A549 (cell line): Measurements from ENCODE around the gene PTPN9. TPM values are rescaled to one million over a fixed set of nuclear protein-coding genes. Genes with fewer than 3 reads are reported as not detected.
A peak's percentile ranks its signal among the peaks of the same experiment; 100 is the strongest.

ENCODE experiments used
- ATAC-seq, 2 experiments: fragments of 200-7000 bp in 1 of 2; fragments of >200 bp in 1 of 2; cut with Nextera tagmentation in 1 of 2; cut with Tn5 transposase in 1 of 2; 3 replicates each; pipeline versions ENCODE4 v1.8.0 to v1.9.1; 2018 to 2020; ENCODE audit warnings: mild to moderate bottlenecking in 1 of 2, moderate library complexity in 1 of 2
- CTCF ChIA-PET: fragments of 300-600 bp; sonication (Branson Sonifier 250); formaldehyde crosslinking; extraction: SDS; loops from one replicate; lab custom pipeline; 2021; ENCODE audit warnings: antibody characterized with exemption, inconsistent platforms; lab: Yijun Ruan, JAX
- POLR2A ChIA-PET: fragments of 350-600 bp; formaldehyde crosslinking; extraction: SDS; loops from one replicate; lab custom pipeline; 2021; ENCODE audit warnings: antibody characterized with exemption, inconsistent platforms; lab: Yijun Ruan, JAX
- DNase-seq, 2 experiments: peaks; one replicate each; pipeline versions ENCODE4 v3.0.0 to v3.0.0-alpha.2; 2011 to 2016; ENCODE audit warnings: low read depth in 1 of 2, low spot score in 1 of 2
- FAIRE-seq: peaks from 2 replicates; lab custom pipeline; 2011; peaks lifted over from hg19 to GRCh38; lab: Jason Lieb, UNC
- H3K27ac ChIP-seq, 2 experiments: fragments of >200 bp; sonication (Bioruptor Twin); formaldehyde crosslinking; 3 replicates each; pipeline ENCODE4 v1.5.1; 2016 to 2017
- H3K4me1 ChIP-seq: fragments of >200 bp; sonication (Bioruptor Twin); formaldehyde crosslinking; 3 replicates; pipeline ENCODE4 v1.6.1; 2016
- H3K4me2 ChIP-seq: fragments of >200 bp; sonication (Bioruptor Twin); formaldehyde crosslinking; 3 replicates; pipeline ENCODE4 v1.6.1; 2016
- H3K4me3 ChIP-seq: fragments of >200 bp; sonication (Bioruptor Twin); formaldehyde crosslinking; 3 replicates; pipeline ENCODE4 v1.5.1; 2016
- H3K9me3 ChIP-seq: fragments of >200 bp; sonication (Bioruptor Twin); formaldehyde crosslinking; 3 replicates; pipeline ENCODE4 v1.6.1; 2016
- ATOH8 ChIP-seq: fragments of 250-450 bp; sonication (Bioruptor Pico); IDR thresholded peaks from 2 replicates; pipeline ENCODE4 v1.5.0; 2020; ENCODE audit warnings: low read depth, mild to moderate bottlenecking, moderate library complexity
- BCL3 ChIP-seq: fragments of >200 bp; sonication (Bioruptor Twin); formaldehyde crosslinking; IDR thresholded peaks from 3 replicates; pipeline ENCODE4 v1.6.1; 2016
- BHLHE40 ChIP-seq: IDR thresholded peaks from 2 replicates; pipeline ENCODE4 v1.6.1; 2012; ENCODE audit warnings: low read depth, low read length, inconsistent platforms
- CEBPB ChIP-seq, 2 experiments: fragments of >200 bp in 1 of 2; sonication (Bioruptor Twin) in 1 of 2; formaldehyde crosslinking in 1 of 2; IDR thresholded peaks; 2 replicates each; pipeline ENCODE4 v1.6.1; 2012 to 2016
- CHD2 ChIP-seq: fragments of 150-350 bp; IDR thresholded peaks from 2 replicates; pipeline ENCODE4 v1.6.1; 2014; ENCODE audit warnings: low read length; ENCODE audit not compliant: partially characterized antibody
- CTCF ChIP-seq: fragments of >200 bp; sonication (Bioruptor Twin); formaldehyde crosslinking; IDR thresholded peaks from 3 replicates; pipeline ENCODE4 v1.5.1; 2016
- EHF ChIP-seq: fragments of 250-450 bp; sonication (Bioruptor Pico); IDR thresholded peaks from 2 replicates; pipeline ENCODE4 v1.5.0; 2020; ENCODE audit warnings: mild to moderate bottlenecking
- EP300 ChIP-seq, 2 experiments: fragments of >200 bp; sonication (Bioruptor Twin); formaldehyde crosslinking; IDR thresholded peaks; 2 replicates in 1 of 2; 3 replicates in 1 of 2; pipeline ENCODE4 v1.6.1; 2016 to 2017
- ESRRA ChIP-seq: fragments of 150-350 bp; IDR thresholded peaks from 2 replicates; pipeline ENCODE4 v1.6.1; 2014; ENCODE audit warnings: mild to moderate bottlenecking, low read length, borderline replicate concordance
- FOSB ChIP-seq: fragments of 250-450 bp; sonication (Bioruptor Pico); IDR thresholded peaks from 2 replicates; pipeline ENCODE4 v1.5.0; 2020; ENCODE audit warnings: mild to moderate bottlenecking, moderate library complexity
- FOSL2 ChIP-seq, 2 experiments: fragments of 450-650 bp in 1 of 2; fragments of >200 bp in 1 of 2; sonication (Bioruptor Twin) in 1 of 2; formaldehyde crosslinking; IDR thresholded peaks; 2 replicates each; pipeline versions ENCODE4 v1.5.0 to v1.6.1; 2016 to 2020; ENCODE audit warnings: mild to moderate bottlenecking in 1 of 2, moderate library complexity in 1 of 2
- FOXS1 ChIP-seq: fragments of 250-450 bp; sonication (Bioruptor Pico); IDR thresholded peaks from 2 replicates; pipeline ENCODE4 v1.5.0; 2020; ENCODE audit warnings: mild to moderate bottlenecking, moderate library complexity
- GATA3 ChIP-seq: IDR thresholded peaks from 2 replicates; pipeline ENCODE4 v1.6.1; 2012; ENCODE audit warnings: borderline replicate concordance
- HDAC2 ChIP-seq: fragments of 200-600 bp; sonication (generic); IDR thresholded peaks from 2 replicates; pipeline ENCODE4 v1.6.1; 2016
- HES2 ChIP-seq: fragments of >200 bp; sonication (Bioruptor Twin); formaldehyde crosslinking; IDR thresholded peaks from 2 replicates; pipeline ENCODE4 v1.6.1; 2016
- HOXA7 ChIP-seq: fragments of 250-450 bp; sonication (Bioruptor Pico); IDR thresholded peaks from 2 replicates; pipeline ENCODE4 v1.5.0; 2020; ENCODE audit warnings: mild to moderate bottlenecking, moderate library complexity
- HOXB5 ChIP-seq: fragments of 250-450 bp; sonication (Bioruptor Pico); IDR thresholded peaks from 2 replicates; pipeline ENCODE4 v1.5.0; 2020; ENCODE audit warnings: mild to moderate bottlenecking, moderate library complexity
- JUN ChIP-seq, 2 experiments: fragments of >200 bp; sonication (Bioruptor Twin); formaldehyde crosslinking; IDR thresholded peaks; 2 replicates in 1 of 2; 3 replicates in 1 of 2; pipeline ENCODE4 v1.6.1; 2016 to 2017
- KDM1A ChIP-seq: fragments of 200-600 bp; sonication (generic); IDR thresholded peaks from 2 replicates; pipeline ENCODE4 v1.6.1; 2016; ENCODE audit warnings: low read depth, mild to moderate bottlenecking
- KDM5A ChIP-seq: fragments of 200-600 bp; sonication (generic); IDR thresholded peaks from 2 replicates; pipeline ENCODE4 v1.6.1; 2016; ENCODE audit warnings: antibody characterized with exemption, mild to moderate bottlenecking
- MAZ ChIP-seq: fragments of 150-350 bp; IDR thresholded peaks from 2 replicates; pipeline ENCODE4 v1.6.1; 2014; ENCODE audit warnings: antibody characterized with exemption, low read depth, low read length, borderline replicate concordance
- MYC ChIP-seq: IDR thresholded peaks from 2 replicates; pipeline ENCODE4 v1.6.1; 2012; ENCODE audit warnings: mild to moderate bottlenecking, inconsistent platforms, low read length, improper control_type of control experiment, borderline replicate concordance
- NFE2L2 ChIP-seq: fragments of 150-350 bp; conservative IDR thresholded peaks from 2 replicates; pipeline ENCODE4 v1.6.1; 2014; ENCODE audit warnings: low read length
- NR3C1 ChIP-seq: fragments of >200 bp; sonication (Bioruptor Twin); formaldehyde crosslinking; IDR thresholded peaks from 3 replicates; pipeline ENCODE4 v1.6.1; 2017
- PBX3 ChIP-seq: IDR thresholded peaks from 2 replicates; pipeline ENCODE4 v1.6.1; 2012
- PHF8 ChIP-seq: fragments of 200-600 bp; sonication (generic); IDR thresholded peaks from 2 replicates; pipeline ENCODE4 v1.6.1; 2016; ENCODE audit warnings: low read depth, mild to moderate bottlenecking, antibody characterized with exemption, moderate library complexity, borderline replicate concordance
- POLR2A ChIP-seq: IDR thresholded peaks from 2 replicates; pipeline ENCODE4 v1.6.1; 2012; ENCODE audit warnings: mild to moderate bottlenecking, low read length
- POLR2AphosphoS2 ChIP-seq: conservative IDR thresholded peaks from 2 replicates; pipeline ENCODE4 v1.6.1; 2012; ENCODE audit warnings: low read length, improper control_type of control experiment, inconsistent platforms
- RAD21 ChIP-seq, 2 experiments: fragments of >200 bp in 1 of 2; sonication (Bioruptor Twin) in 1 of 2; formaldehyde crosslinking in 1 of 2; IDR thresholded peaks in 1 of 2; conservative IDR thresholded peaks in 1 of 2; 2 replicates in 1 of 2; 3 replicates in 1 of 2; pipeline ENCODE4 v1.6.1; 2012 to 2018; ENCODE audit warnings: inconsistent platforms in 1 of 2
- RCOR1 ChIP-seq: fragments of 150-350 bp; IDR thresholded peaks from 2 replicates; pipeline ENCODE4 v1.6.1; 2014; ENCODE audit warnings: antibody characterized with exemption, low read length, low read depth
- RFX5 ChIP-seq: fragments of 450-650 bp; IDR thresholded peaks from 2 replicates; pipeline ENCODE4 v1.7.1; 2014; ENCODE audit warnings: antibody characterized with exemption, mild to moderate bottlenecking, moderate library complexity
- TFCP2L1 ChIP-seq: fragments of 250-450 bp; sonication (Bioruptor Pico); IDR thresholded peaks from 2 replicates; pipeline ENCODE4 v1.5.0; 2021; ENCODE audit warnings: mild to moderate bottlenecking
- TP53 ChIP-seq: fragments of 250-450 bp; sonication (Bioruptor Pico); IDR thresholded peaks from 2 replicates; pipeline ENCODE4 v1.5.0; 2021; ENCODE audit warnings: mild to moderate bottlenecking, moderate library complexity
- USF2 ChIP-seq: fragments of 450-650 bp; IDR thresholded peaks from 2 replicates; pipeline ENCODE4 v1.6.1; 2014; ENCODE audit warnings: antibody characterized with exemption
- ZC3H11A ChIP-seq: fragments of 450-650 bp; IDR thresholded peaks from 2 replicates; pipeline ENCODE4 v1.6.1; 2014; ENCODE audit warnings: antibody characterized with exemption, mild to moderate bottlenecking
- ZSCAN20 ChIP-seq: fragments of 250-450 bp; sonication (Bioruptor Pico); IDR thresholded peaks from 2 replicates; pipeline ENCODE4 v1.8.0; 2022; ENCODE audit warnings: mild to moderate bottlenecking, moderate library complexity
- WGBS: methylation state at CpG from one replicate; pipeline ENCODE4 v1.1.6; 2017; ENCODE audit errors: missing lambda C conversion rate; 5-methylcytosine and 5-hydroxymethylcytosine counted together
- polyA plus RNA-seq, 4 experiments: library from polyadenylated mRNA; depleted of rRNA in 3 of 4; stranded (reverse); fragments of >200 nt; fragmentation: RNase III in 1 of 4; extraction: RNeasy Plus Mini Kit Qiagen cat#74134 plus additional on column Dnase treatment in 1 of 4; gene quantifications; 2 replicates in 3 of 4; 3 replicates in 1 of 4; pipeline ENCODE4 v1.2.3, GENCODE V29; 2011 to 2017

The PTPN9 gene
- polyA plus RNA-seq, 2 of the 4 experiments (the other 2 are of a cell fraction) = 29.5 to 60.2 TPM

DNA sequence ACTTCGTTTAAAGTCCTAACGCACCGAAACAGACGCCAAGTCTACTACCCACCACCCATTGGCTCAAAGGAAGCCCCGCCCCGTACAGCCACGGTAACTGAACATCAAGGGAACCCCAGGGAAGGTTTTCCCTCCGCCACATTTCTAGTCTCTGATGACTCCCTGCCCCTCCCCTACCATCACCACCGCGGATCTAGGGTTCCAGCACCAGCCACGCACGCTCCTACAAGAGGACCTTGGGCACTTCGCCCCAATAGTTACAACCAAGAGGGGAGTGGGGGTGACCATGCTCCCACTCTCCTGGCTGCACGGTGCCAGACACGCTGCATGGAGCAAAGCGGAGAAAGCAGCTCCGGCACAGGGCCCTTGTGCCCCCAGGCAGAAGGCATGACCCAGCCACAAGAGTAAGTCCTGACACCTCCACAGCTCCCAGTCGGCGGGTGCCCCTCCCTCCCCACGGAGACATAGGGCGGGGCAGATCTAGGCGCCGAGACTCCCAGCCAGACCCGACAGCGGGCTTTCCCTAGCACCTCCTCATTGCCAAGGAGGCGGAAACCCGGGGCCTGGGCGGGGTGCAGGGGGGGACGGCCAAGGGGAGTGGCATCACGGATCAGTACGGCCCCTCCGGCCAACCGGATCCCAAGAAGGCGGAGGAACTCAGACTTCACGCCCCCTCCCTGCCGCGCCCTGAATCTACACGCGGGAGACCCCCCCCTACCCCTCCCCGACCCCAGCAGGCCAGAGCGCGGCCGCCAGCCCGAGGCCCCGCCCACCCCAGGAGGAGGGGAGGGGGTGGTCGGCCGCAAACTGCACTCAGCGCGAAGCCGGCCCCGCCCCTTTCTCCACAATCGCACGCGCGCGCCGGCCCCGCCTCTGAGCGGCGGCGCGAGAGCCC is 128.6 kb downstream of the PTPN9 start:
- FAIRE-seq (no peak), ATAC-seq (peak; percentile 31 to 60), DNase-seq (peak; percentile 89 to 99)
- H3K4me2 ChIP-seq = peak overlapping the region; percentile 78
- ChIA-PET CTCF (interaction anchor here (0.7 to 7.0 kb wide), 5 partner anchors 15 to 139 kb away, joined by 3 to 49 read pairs (median 3); partner anchors contain the start of gene MAN2C1), POLR2A (interaction anchor here (0.7 to 7.3 kb wide), 6 partner anchors 83 to 197 kb away, joined by 4 to 148 read pairs (median 10); partner anchors contain the start of genes IMP3, MAN2C1, PTPN9 and SNUPN)
- peak overlapping the region; percentile 67 for H3K4me3 ChIP-seq
- peaks cover 10% of the 10 kb centered on the region for H3K4me1 ChIP-seq
- H3K27ac ChIP-seq = peak overlapping the region; percentile 90 to 95
- 1% methylated on average over 19 of the region's 62 CpGs for WGBS
- H3K9me3 ChIP-seq = no peaks in the 10 kb centered on the region
- no peak for TF ChIP-seq PHF8
- no peak for TF ChIP-seq HOXA7 (CRISPR knock-in tag)
- TF ChIP-seq RFX5 = no peak
- TF ChIP-seq POLR2AphosphoS2 = no peak
- TF ChIP-seq EP300 (IDR thresholded peaks at IDR 0.05) = no peak
- TF ChIP-seq JUN (IDR thresholded peaks at IDR 0.05) = peak in 1 of 2 experiments; percentile 35; a peak in 1 of 5 replicates
- TF ChIP-seq USF2 = no peak
- no peak for TF ChIP-seq KDM1A
- no peak for TF ChIP-seq KDM5A
- TF ChIP-seq FOSL2 (IDR thresholded peaks at IDR 0.05) = no peak
- no peak for TF ChIP-seq FOSL2 (CRISPR knock-in tag; IDR thresholded peaks at IDR 0.05)
- no peak for TF ChIP-seq HOXB5 (CRISPR knock-in tag)
- TF ChIP-seq POLR2A = no peak
- TF ChIP-seq RAD21 (conservative IDR thresholded peaks at IDR 0.05 in 1 of 2, IDR thresholded peaks at IDR 0.05 in 1 of 2) = no peak
- TF ChIP-seq NR3C1 = no peak
- no peak for TF ChIP-seq CHD2
- no peak for TF ChIP-seq RCOR1
- TF ChIP-seq ESRRA = no peak
- TF ChIP-seq ZSCAN20 (CRISPR knock-in tag) = no peak
- TF ChIP-seq NFE2L2 = no peak
- TF ChIP-seq PBX3 = 0 out of 2 replicates have a peak, but pooled peaks have one; percentile 16
- no peak for TF ChIP-seq BHLHE40
- peak; percentile 81; the same call in 1 of the 2 replicates for TF ChIP-seq TFCP2L1 (CRISPR knock-in tag)
- no peak for TF ChIP-seq BCL3
- TF ChIP-seq MYC = 0 out of 2 replicates have a peak, but pooled peaks have one; percentile 49
- TF ChIP-seq ZC3H11A = no peak
- no peak for TF ChIP-seq HDAC2
- TF ChIP-seq FOSB (CRISPR knock-in tag) = no peak
- TF ChIP-seq GATA3 = 0 out of 2 replicates have a peak, but pooled peaks have one; percentile 12
- no peak for TF ChIP-seq EHF (CRISPR knock-in tag)
- TF ChIP-seq ATOH8 = no peak
- no peak for TF ChIP-seq CEBPB (IDR thresholded peaks at IDR 0.05)
- TF ChIP-seq FOXS1 (CRISPR knock-in tag) = no peak
- no peak for TF ChIP-seq HES2
- TF ChIP-seq MAZ = no peak
- peak; percentile 60; the same call in 1 of the 2 replicates for TF ChIP-seq TP53
- no peak for TF ChIP-seq CTCF
